Brain microvascular endothelial cell (primary cell): ENCODE results near the gene SH3PXD2A.
"Not testable (repeated sequence)": the region's sequence is repeated elsewhere in the genome, so short reads cannot be mapped to it uniquely, and the experiment has no call there.

Source experiments
- DNase-seq: peaks from one replicate; pipeline ENCODE4 v3.0.0-alpha.2; 2020
- H3K27ac ChIP-seq: fragments of 250-450 bp; sonication (Bioruptor Pico); 2 replicates; pipeline ENCODE4 v1.5.1; 2020; ENCODE audit warnings: mild to moderate bottlenecking, moderate library complexity
- H3K27me3 ChIP-seq: fragments of 250-450 bp; sonication (Bioruptor Pico); replicated peaks from 2 replicates; pipeline ENCODE4 v1.5.1; 2020; ENCODE audit warnings: mild to moderate bottlenecking
- H3K36me3 ChIP-seq: fragments of 250-450 bp; sonication (Bioruptor Pico); replicated peaks from 2 replicates; pipeline ENCODE4 v1.5.1; 2020; ENCODE audit warnings: mild to moderate bottlenecking
- H3K4me3 ChIP-seq: 2 replicates; pipeline ENCODE4 v1.5.1; 2011; ENCODE audit warnings: low read depth, mild to moderate bottlenecking, control low read depth, low read length, moderate library complexity
- in situ Hi-C: cut with HindIII; loops from 2 replicates; pipeline ENCODE4 v1.10.0; 2017; ENCODE audit warnings: low sequenced_read_pairs, low pct_ligation_motif_present
- TF ChIP-seq, protein P1 (sequence below): IDR thresholded peaks from 2 replicates; pipeline ENCODE4 v1.5.1; 2011; ENCODE audit warnings: low read depth, mild to moderate bottlenecking, moderate library complexity, low read length, control low read depth, inconsistent platforms; ENCODE audit errors: missing control alignments

SH3PXD2A gene

DNA sequence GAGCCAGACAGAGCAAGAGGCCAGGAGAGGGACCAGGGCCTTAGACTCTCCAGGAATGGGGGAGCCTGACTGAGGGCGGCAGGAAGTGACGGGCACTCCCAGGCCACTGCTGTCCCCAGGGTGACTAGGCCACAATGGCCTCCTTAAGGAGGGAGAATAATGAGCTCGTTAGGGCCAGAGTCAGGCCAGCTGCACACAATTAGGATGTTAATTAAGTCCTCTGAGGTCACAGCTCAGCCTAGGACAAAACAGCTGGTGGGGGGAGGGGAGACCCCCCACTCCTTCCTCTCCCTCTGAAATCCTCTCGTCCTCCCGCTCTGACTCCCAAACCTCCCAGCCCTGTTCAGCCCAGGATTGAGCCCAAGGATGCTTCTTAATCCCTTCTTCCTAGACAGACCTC lies 218.9 kb downstream of the SH3PXD2A start:
- Histone ChIP-seq H3K36me3 (peaks cover 4% of the 10 kb centered on the region), H3K27me3 (no peaks in the 10 kb centered on the region), H3K27ac (no peak overlapping the region), H3K4me3 (no peak overlapping the region)
- TF ChIP-seq, protein P1, sequence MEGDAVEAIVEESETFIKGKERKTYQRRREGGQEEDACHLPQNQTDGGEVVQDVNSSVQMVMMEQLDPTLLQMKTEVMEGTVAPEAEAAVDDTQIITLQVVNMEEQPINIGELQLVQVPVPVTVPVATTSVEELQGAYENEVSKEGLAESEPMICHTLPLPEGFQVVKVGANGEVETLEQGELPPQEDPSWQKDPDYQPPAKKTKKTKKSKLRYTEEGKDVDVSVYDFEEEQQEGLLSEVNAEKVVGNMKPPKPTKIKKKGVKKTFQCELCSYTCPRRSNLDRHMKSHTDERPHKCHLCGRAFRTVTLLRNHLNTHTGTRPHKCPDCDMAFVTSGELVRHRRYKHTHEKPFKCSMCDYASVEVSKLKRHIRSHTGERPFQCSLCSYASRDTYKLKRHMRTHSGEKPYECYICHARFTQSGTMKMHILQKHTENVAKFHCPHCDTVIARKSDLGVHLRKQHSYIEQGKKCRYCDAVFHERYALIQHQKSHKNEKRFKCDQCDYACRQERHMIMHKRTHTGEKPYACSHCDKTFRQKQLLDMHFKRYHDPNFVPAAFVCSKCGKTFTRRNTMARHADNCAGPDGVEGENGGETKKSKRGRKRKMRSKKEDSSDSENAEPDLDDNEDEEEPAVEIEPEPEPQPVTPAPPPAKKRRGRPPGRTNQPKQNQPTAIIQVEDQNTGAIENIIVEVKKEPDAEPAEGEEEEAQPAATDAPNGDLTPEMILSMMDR, result no peak
- in situ Hi-C loops, result no loop called here
- no peak for DNase-seq

DNA sequence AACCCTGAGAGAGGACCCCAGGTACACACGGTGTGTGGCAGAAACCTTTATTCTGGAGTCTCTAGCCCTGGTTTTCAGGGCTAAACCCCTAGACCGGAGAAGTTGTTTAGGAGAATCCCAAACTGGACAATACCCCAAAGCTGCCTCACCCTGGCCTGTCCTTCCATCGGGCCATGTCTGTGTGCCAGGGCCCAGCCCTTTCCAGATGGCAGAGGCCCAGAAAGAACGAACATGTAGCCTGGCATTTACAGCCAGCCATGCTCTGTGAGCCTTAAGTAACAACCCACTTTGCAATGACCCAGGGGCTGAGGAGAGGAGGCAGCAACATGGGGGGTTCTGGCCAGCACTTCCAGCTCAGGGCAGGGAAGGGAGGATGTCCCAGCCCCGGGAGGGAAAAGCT lies 219.8 kb downstream of the SH3PXD2A start:
- no peak for DNase-seq
- H3K4me3 ChIP-seq, result no peak overlapping the region
- H3K27me3 ChIP-seq, result no peaks in the 10 kb centered on the region
- no peak overlapping the region for H3K27ac ChIP-seq
- in situ Hi-C loops, result no loop called here
- TF ChIP-seq, protein P1, result no peak
- H3K36me3 ChIP-seq, result peaks cover 6% of the 10 kb centered on the region

DNA sequence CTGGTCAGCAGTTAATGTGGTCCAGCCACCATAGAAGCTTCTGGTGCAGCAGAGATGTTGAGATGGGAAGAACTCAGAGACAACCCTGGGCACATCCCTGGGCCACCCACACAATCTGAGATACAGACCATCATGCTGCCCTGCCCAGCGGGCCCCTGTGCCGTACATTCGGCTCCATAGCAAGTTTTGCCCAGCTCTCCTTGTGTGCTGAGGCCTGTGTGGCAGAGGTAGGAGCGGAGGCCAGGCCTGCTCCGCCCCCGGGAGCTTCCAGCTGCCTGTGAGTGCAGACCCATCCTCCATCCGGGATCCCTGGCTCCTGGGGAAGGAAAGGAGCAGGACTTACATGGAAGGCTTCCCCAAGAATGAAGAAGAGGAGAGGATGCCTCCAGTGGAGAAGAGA lies 221.5 kb downstream of the SH3PXD2A start:
- in situ Hi-C loops, result no loop called here
- TF ChIP-seq, protein P1, result no peak
- H3K27me3 ChIP-seq, result no peaks in the 10 kb centered on the region
- DNase-seq, result no peak
- H3K27ac ChIP-seq, result no peak overlapping the region
- no peak overlapping the region for H3K4me3 ChIP-seq
- H3K36me3 ChIP-seq, result peaks cover 6% of the 10 kb centered on the region

DNA sequence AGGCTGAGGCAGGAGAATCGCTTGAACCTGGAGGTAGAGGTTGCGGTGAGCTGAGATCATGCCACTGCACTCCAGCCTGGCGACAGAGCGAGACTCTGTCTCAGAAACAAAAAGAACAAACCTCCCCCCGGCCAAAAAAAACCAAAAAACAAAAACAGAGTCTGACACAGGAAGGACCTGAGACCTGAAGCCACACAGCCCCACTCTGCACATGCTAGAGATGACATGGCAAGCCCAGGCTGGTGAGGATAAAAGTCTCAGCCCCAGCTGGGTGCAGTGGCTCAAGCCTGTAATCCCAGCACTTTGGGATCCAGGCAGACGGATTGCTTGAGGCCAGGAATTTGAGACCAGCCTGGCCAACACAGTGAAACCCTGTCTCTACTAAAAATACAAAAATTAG lies 222.5 kb downstream of the SH3PXD2A start:
- H3K36me3 ChIP-seq, H3K27ac ChIP-seq, in situ Hi-C loops, H3K4me3 ChIP-seq, H3K27me3 ChIP-seq, DNase-seq: not testable (repeated sequence)

DNA sequence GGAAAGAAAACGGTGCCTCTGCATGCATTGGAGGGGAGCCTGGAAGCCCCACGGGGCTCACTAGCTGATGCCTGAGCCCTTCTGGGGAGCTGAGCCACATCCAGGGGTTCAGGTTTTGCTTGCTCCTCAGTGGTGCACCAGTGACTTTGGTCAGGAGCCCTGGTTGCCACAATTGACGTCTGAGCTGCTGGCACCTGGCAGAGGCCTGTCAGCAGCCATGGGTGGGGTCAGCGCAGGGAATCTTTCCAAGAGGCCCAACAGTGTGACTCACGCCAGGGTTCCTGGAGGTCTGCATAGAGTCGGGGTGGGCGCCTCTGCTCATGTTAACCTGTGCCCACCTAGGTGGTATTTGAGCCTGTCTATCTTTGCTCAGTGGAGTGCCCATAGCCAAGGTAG lies 223.1 kb downstream of the SH3PXD2A start:
- H3K36me3 ChIP-seq, result peaks cover 9% of the 10 kb centered on the region
- H3K27ac ChIP-seq, result no peak overlapping the region
- TF ChIP-seq, protein P1, result no peak
- no peaks in the 10 kb centered on the region for H3K27me3 ChIP-seq
- H3K4me3 ChIP-seq, result no peak overlapping the region
- DNase-seq, result no peak
- in situ Hi-C loops, result no loop called here

DNA sequence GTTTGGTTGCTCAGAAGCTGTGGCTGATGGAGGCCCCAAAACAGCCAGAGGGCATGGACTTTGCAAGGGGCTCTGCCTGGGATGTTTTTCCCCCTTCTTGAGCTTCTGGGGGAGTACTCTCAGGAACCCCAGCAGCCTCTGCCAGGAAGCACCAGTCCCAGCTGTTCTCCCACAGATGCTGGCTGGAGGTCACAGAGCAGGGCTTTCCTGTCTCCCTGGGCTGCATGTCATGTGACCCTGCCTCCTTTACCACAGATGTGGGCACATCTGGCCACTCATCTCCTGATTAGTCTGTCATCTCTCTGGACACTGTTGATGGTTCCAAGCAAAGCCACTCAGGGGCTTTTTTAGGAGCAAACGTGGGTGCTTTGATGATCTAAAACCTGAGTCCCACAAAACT lies 225.2 kb downstream of the SH3PXD2A start:
- Histone ChIP-seq H3K4me3 (no peak overlapping the region), H3K36me3 (peaks cover 17% of the 10 kb centered on the region), H3K27ac (no peak overlapping the region), H3K27me3 (no peaks in the 10 kb centered on the region)
- in situ Hi-C loops, result no loop called here
- TF ChIP-seq, protein P1, result no peak
- DNase-seq, result no peak

DNA sequence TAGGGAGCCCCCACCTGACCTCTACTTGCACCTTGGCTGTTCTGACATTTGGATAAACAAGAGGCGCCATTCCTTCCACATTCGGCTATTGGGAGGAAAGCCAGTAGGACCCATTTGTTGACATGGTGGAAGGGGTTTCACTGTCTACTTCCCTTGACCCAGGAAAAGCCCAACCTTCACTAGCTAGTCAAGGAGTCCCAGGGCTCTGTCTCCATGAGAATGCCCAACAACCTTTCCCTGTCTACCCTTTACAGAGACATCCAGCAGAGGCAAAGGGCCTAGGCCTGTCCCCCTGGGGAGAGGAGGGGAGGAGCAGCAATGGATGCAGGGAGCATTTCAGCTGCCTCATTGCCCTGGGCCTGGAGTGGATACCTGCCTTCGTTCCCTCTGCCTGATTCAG lies 225.8 kb downstream of the SH3PXD2A start:
- H3K27ac ChIP-seq, result no peak overlapping the region
- no peak for DNase-seq
- peaks cover 22% of the 10 kb centered on the region for H3K36me3 ChIP-seq
- no peaks in the 10 kb centered on the region for H3K27me3 ChIP-seq
- H3K4me3 ChIP-seq, result no peak overlapping the region
- in situ Hi-C loops, result no loop called here
- TF ChIP-seq, protein P1, result no peak
